Measurements from ENCODE around the gene DACH1. TPM values are rescaled to one million over a fixed set of nuclear protein-coding genes. Genes with fewer than 3 reads are reported as not detected.
A peak's percentile ranks its signal among the peaks of the same experiment; 100 is the strongest.

The DACH1 gene
- total and polyA plus RNA-seq, 9 of the 15 experiments (the other 6 are each of a cell fraction or from before 2014, with no cell fraction given) = 0.04 to 0.07 (median 0.04) TPM; not detected in 2

GRCh38 chr13:71814806-71815360 is 52.1 kb downstream of the DACH1 start:
- in situ Hi-C loops (cut with MboI) = no loop called here
- Histone ChIP-seq H3K79me2 (ENCODE audit: control insufficient read depth, insufficient read depth, low read length) (no peaks in the 10 kb centered on the region), H3K9ac (ENCODE audit: insufficient read depth in 1 of 2, low read depth in 2 of 2, low read length in 2 of 2) (no peak overlapping the region), H3K36me3 (ENCODE audit: control insufficient read depth, insufficient read depth, low read length) (no peaks in the 10 kb centered on the region), H3K27me3 (ENCODE audit: control insufficient read depth in 2 of 2, insufficient read depth in 2 of 2, low read length in 2 of 2) (no peaks in the 10 kb centered on the region), H3K9me3 (replicated peaks; ENCODE audit: control insufficient read depth, insufficient read depth, low read depth, low read length) (no peaks in the 10 kb centered on the region), H4K20me1 (replicated peaks; ENCODE audit: control insufficient read depth, insufficient read depth, low read length) (no peaks in the 10 kb centered on the region), H3K4me1 (replicated peaks in 1 of 2; ENCODE audit: control insufficient read depth in 2 of 2, insufficient read depth in 2 of 2, low read length in 2 of 2) (no peaks in the 10 kb centered on the region), H3K9me1 (ENCODE audit: control insufficient read depth, insufficient read depth, low read length) (no peaks in the 10 kb centered on the region), H2AFZ (ENCODE audit: low read depth, low read length) (no peak overlapping the region), H3K4me2 (ENCODE audit: insufficient read depth, low read length) (no peak overlapping the region), H3K4me3 (no peak overlapping the region), H3K27ac (ENCODE audit: extremely low read depth, low read depth, low read length) (no peak overlapping the region)
- FAIRE-seq (no peak), DNase-seq (ENCODE audit: extremely low read depth in 1 of 4, low spot score in 3 of 4) (no peak), ATAC-seq (no peak)
- BruUV-seq (replicated peaks) = no TSS peak
- CTCF ChIA-PET (ENCODE audit: low intra/inter-chr PET ratio) = no interaction called here
- WGBS (ENCODE audit: insufficient coverage, low coverage, missing lambda C conversion rate) = 8% methylated on average over 2 of the region's 4 CpGs
- TF ChIP-seq, protein P1, sequence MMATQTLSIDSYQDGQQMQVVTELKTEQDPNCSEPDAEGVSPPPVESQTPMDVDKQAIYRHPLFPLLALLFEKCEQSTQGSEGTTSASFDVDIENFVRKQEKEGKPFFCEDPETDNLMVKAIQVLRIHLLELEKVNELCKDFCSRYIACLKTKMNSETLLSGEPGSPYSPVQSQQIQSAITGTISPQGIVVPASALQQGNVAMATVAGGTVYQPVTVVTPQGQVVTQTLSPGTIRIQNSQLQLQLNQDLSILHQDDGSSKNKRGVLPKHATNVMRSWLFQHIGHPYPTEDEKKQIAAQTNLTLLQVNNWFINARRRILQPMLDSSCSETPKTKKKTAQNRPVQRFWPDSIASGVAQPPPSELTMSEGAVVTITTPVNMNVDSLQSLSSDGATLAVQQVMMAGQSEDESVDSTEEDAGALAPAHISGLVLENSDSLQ (IDR thresholded peaks at IDR 0.05) = peak; percentile 12; the same call in 1 of the 2 replicates
- TF ChIP-seq CREB5 (CRISPR knock-in tag; IDR thresholded peaks at IDR 0.05) = no peak
- intact Hi-C loops (cut with micrococcal nuclease) = no loop called here
- POLR2A ChIA-PET = no interaction called here

GRCh38 chr13:71813187-71813586 is 53.8 kb downstream of the DACH1 start:
- Histone ChIP-seq H3K27ac (ENCODE audit: extremely low read depth, low read depth, low read length) (no peak overlapping the region), H3K4me1 (replicated peaks in 1 of 2; ENCODE audit: control insufficient read depth in 2 of 2, insufficient read depth in 2 of 2, low read length in 2 of 2) (no peaks in the 10 kb centered on the region), H3K79me2 (ENCODE audit: control insufficient read depth, insufficient read depth, low read length) (no peaks in the 10 kb centered on the region), H3K27me3 (ENCODE audit: control insufficient read depth in 2 of 2, insufficient read depth in 2 of 2, low read length in 2 of 2) (no peaks in the 10 kb centered on the region), H3K9me3 (replicated peaks; ENCODE audit: control insufficient read depth, insufficient read depth, low read depth, low read length) (no peaks in the 10 kb centered on the region), H4K20me1 (replicated peaks; ENCODE audit: control insufficient read depth, insufficient read depth, low read length) (no peaks in the 10 kb centered on the region), H3K4me3 (no peak overlapping the region), H2AFZ (ENCODE audit: low read depth, low read length) (no peak overlapping the region), H3K4me2 (ENCODE audit: insufficient read depth, low read length) (no peak overlapping the region), H3K9ac (ENCODE audit: insufficient read depth in 1 of 2, low read depth in 2 of 2, low read length in 2 of 2) (no peak overlapping the region), H3K36me3 (ENCODE audit: control insufficient read depth, insufficient read depth, low read length) (no peaks in the 10 kb centered on the region), H3K9me1 (ENCODE audit: control insufficient read depth, insufficient read depth, low read length) (no peaks in the 10 kb centered on the region)
- ChIA-PET CTCF (ENCODE audit: low intra/inter-chr PET ratio) (no interaction called here), POLR2A (no interaction called here)
- in situ Hi-C loops (cut with MboI) (no loop called here), intact Hi-C loops (cut with micrococcal nuclease) (no loop called here)
- ATAC-seq (no peak), FAIRE-seq (no peak), DNase-seq (ENCODE audit: extremely low read depth in 1 of 4, low spot score in 3 of 4) (no peak)
- no TSS peak for BruUV-seq (replicated peaks)
- WGBS (ENCODE audit: insufficient coverage, low coverage, missing lambda C conversion rate) = 0% methylated on average over 2 of the region's 2 CpGs
- no peak for TF ChIP-seq ZC3H4 (CRISPR knock-in tag; IDR thresholded peaks at IDR 0.05; ENCODE audit: borderline replicate concordance)
- TF ChIP-seq CCAR2 (IDR thresholded peaks at IDR 0.05; ENCODE audit: low read depth, low read length) = no peak
- TF ChIP-seq ZNF561 (CRISPR knock-in tag; conservative IDR thresholded peaks at IDR 0.05) = no peak
- TF ChIP-seq ZNF512 (tag; IDR thresholded peaks at IDR 0.05) = no peak
- no peak for TF ChIP-seq SMAD1 (IDR thresholded peaks at IDR 0.05; ENCODE audit: low read depth, low read length, partially characterized antibody)
- no peak for TF ChIP-seq CHCHD3 (CRISPR knock-in tag; IDR thresholded peaks at IDR 0.05)
- TF ChIP-seq JUNB (CRISPR knock-in tag; conservative IDR thresholded peaks at IDR 0.05) = no peak
- TF ChIP-seq NFRKB (IDR thresholded peaks at IDR 0.05; ENCODE audit: low read depth) = no peak
- no peak for TF ChIP-seq BRD9 (IDR thresholded peaks at IDR 0.05; ENCODE audit: low read depth, partially characterized antibody)
- TF ChIP-seq ZNF79 (CRISPR knock-in tag; IDR thresholded peaks at IDR 0.05; ENCODE audit: low read depth) = no peak
- TF ChIP-seq TGIF2 (CRISPR knock-in tag; IDR thresholded peaks at IDR 0.05) = no peak

All from K562 (cell line).